Suprapubic skin (tissue), 4 donors: ENCODE measurements around the gene RSBN1L. TPM values are rescaled to one million over a fixed set of nuclear protein-coding genes. Genes with fewer than 3 reads are reported as not detected.

ENCODE experiments used
- DNase-seq, 2 donors: peaks; one replicate each; pipeline ENCODE4 v3.0.0-alpha.2; 2019; ENCODE audit warnings: low spot score in 2 of 2
- H3K27ac ChIP-seq: fragments of 200-600 bp; sonication (generic); one replicate; pipeline ENCODE4 v1.5.1; 2019
- H3K27me3 ChIP-seq: fragments of 200-600 bp; sonication (generic); one replicate; pipeline ENCODE4 v1.5.1; 2019
- H3K36me3 ChIP-seq: fragments of 200-600 bp; sonication (generic); one replicate; pipeline ENCODE4 v1.5.1; 2019
- H3K4me1 ChIP-seq: fragments of 200-600 bp; sonication (generic); one replicate; pipeline ENCODE4 v1.5.1; 2019
- H3K4me3 ChIP-seq: fragments of 200-600 bp; sonication (generic); one replicate; pipeline ENCODE4 v1.5.1; 2019; ENCODE audit warnings: mild to moderate bottlenecking
- H3K9me3 ChIP-seq: fragments of 200-600 bp; sonication (generic); one replicate; pipeline ENCODE4 v1.5.1; 2019
- EP300 ChIP-seq: sonication (generic); formaldehyde crosslinking; IDR thresholded peaks from one replicate; pipeline ENCODE4 v1.6.1; 2017; ENCODE audit warnings: antibody characterized with exemption
- POLR2A ChIP-seq, 2 donors: fragments of 450-650 bp; IDR thresholded peaks; one replicate each; pipeline ENCODE4 v1.6.1; 2017; ENCODE audit warnings: antibody characterized with exemption in 2 of 2, mild to moderate bottlenecking in 2 of 2, moderate library complexity in 2 of 2
- POLR2AphosphoS5 ChIP-seq, 3 donors: sonication (generic); formaldehyde crosslinking; IDR thresholded peaks; one replicate each; pipeline ENCODE4 v1.6.1; 2017; ENCODE audit warnings: antibody characterized with exemption in 3 of 3
- WGBS: methylation state at CpG from one replicate; pipeline ENCODE4 v1.1.5; 2018; 5-methylcytosine and 5-hydroxymethylcytosine counted together
- total RNA-seq, 4 donors: library from RNA; depleted of rRNA; stranded (reverse); fragments of >200 nt; gene quantifications; one replicate each; pipeline ENCODE4 v1.1.0, GENCODE V29; 2016
- TF ChIP-seq, protein P1 (sequence below), 2 donors: fragments of 200-600 bp in 1 of 2; fragments of 450-650 bp in 1 of 2; sonication (generic) in 1 of 2; IDR thresholded peaks; one replicate each; pipeline ENCODE4 v1.5.1; 2016 to 2019; ENCODE audit warnings: antibody characterized with exemption in 2 of 2, mild to moderate bottlenecking in 1 of 2, moderate library complexity in 1 of 2

The RSBN1L gene
- total RNA-seq, 4 donors from 2014 or later = 17.1 to 19.7 (median 18.3) TPM

- no peak overlapping the region for H3K4me3 ChIP-seq
- peaks cover 12% of the 10 kb centered on the region for H3K36me3 ChIP-seq
- no peaks in the 10 kb centered on the region for H3K4me1 ChIP-seq
- TF ChIP-seq, protein P1, sequence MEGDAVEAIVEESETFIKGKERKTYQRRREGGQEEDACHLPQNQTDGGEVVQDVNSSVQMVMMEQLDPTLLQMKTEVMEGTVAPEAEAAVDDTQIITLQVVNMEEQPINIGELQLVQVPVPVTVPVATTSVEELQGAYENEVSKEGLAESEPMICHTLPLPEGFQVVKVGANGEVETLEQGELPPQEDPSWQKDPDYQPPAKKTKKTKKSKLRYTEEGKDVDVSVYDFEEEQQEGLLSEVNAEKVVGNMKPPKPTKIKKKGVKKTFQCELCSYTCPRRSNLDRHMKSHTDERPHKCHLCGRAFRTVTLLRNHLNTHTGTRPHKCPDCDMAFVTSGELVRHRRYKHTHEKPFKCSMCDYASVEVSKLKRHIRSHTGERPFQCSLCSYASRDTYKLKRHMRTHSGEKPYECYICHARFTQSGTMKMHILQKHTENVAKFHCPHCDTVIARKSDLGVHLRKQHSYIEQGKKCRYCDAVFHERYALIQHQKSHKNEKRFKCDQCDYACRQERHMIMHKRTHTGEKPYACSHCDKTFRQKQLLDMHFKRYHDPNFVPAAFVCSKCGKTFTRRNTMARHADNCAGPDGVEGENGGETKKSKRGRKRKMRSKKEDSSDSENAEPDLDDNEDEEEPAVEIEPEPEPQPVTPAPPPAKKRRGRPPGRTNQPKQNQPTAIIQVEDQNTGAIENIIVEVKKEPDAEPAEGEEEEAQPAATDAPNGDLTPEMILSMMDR (IDR thresholded peaks at IDR 0.05) = no peak
- no peak for TF ChIP-seq POLR2A (IDR thresholded peaks at IDR 0.05)
- TF ChIP-seq POLR2AphosphoS5 (IDR thresholded peaks at IDR 0.05) = no peak
- TF ChIP-seq EP300 = no peak
- H3K9me3 ChIP-seq = no peaks in the 10 kb centered on the region
- WGBS = 100% methylated on average over 1 of the region's 1 CpG
- H3K27me3 ChIP-seq = no peaks in the 10 kb centered on the region
- no peak overlapping the region for H3K27ac ChIP-seq
- DNase-seq = no peak
These were observed 47.3 kb downstream of the RSBN1L start for GRCh38 chr7:77743518-77743917.

DNA sequence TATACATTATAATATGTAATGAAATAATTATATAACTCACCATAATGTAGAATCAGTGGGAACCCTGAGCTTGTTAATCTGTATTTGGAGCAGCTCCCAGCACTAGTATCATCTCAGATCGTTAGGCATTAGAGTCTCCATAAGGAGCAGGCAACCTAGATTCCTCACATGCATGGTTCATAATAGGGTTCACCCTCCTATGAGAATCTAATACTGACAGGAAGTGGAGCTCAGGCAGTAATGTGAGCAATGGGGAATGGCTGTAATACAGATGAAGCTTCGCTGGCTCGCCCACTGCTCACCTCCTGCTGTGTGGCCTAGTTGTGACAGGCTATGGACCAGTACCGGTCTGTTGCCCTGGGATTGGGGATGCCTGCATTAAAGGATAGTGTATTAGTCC lies 49.5 kb downstream of the RSBN1L start:
- Histone ChIP-seq H3K27me3 (no peaks in the 10 kb centered on the region), H3K4me1 (no peaks in the 10 kb centered on the region), H3K4me3 (no peak overlapping the region), H3K36me3 (peaks cover 18% of the 10 kb centered on the region), H3K27ac (no peak overlapping the region), H3K9me3 (no peaks in the 10 kb centered on the region)
- DNase-seq = no peak
- 98% methylated on average over 4 of the region's 4 CpGs for WGBS
- TF ChIP-seq POLR2AphosphoS5 (IDR thresholded peaks at IDR 0.05) (no peak), POLR2A (IDR thresholded peaks at IDR 0.05) (no peak), EP300 (no peak)
- TF ChIP-seq, protein P1 (IDR thresholded peaks at IDR 0.05) = no peak

GRCh38 chr7:77746164-77746823 lies 50.0 kb downstream of the RSBN1L start:
- no peaks in the 10 kb centered on the region for H3K27me3 ChIP-seq
- WGBS = 95% methylated on average over 6 of the region's 6 CpGs
- no peak overlapping the region for H3K27ac ChIP-seq
- DNase-seq = no peak
- H3K4me3 ChIP-seq = no peak overlapping the region
- peaks cover 23% of the 10 kb centered on the region for H3K36me3 ChIP-seq
- H3K9me3 ChIP-seq = no peaks in the 10 kb centered on the region
- no peaks in the 10 kb centered on the region for H3K4me1 ChIP-seq
- TF ChIP-seq EP300 (no peak), POLR2A (IDR thresholded peaks at IDR 0.05) (no peak), POLR2AphosphoS5 (IDR thresholded peaks at IDR 0.05) (no peak)
- TF ChIP-seq, protein P1 (IDR thresholded peaks at IDR 0.05) = no peak

GRCh38 chr7:77746824-77747165 lies 50.5 kb downstream of the RSBN1L start:
- H3K36me3 ChIP-seq = peaks cover 23% of the 10 kb centered on the region
- peaks cover 3% of the 10 kb centered on the region for H3K4me1 ChIP-seq
- no peak overlapping the region for H3K27ac ChIP-seq
- no peak for DNase-seq
- 96% methylated on average over 2 of the region's 2 CpGs for WGBS
- H3K27me3 ChIP-seq = no peaks in the 10 kb centered on the region
- no peaks in the 10 kb centered on the region for H3K9me3 ChIP-seq
- TF ChIP-seq POLR2A (IDR thresholded peaks at IDR 0.05) (no peak), EP300 (no peak), POLR2AphosphoS5 (IDR thresholded peaks at IDR 0.05) (no peak)
- TF ChIP-seq, protein P1 (IDR thresholded peaks at IDR 0.05) = no peak
- no peak overlapping the region for H3K4me3 ChIP-seq

GRCh38 chr7:77747178-77747577 lies 50.9 kb downstream of the RSBN1L start:
- 68% methylated on average over 2 of the region's 2 CpGs for WGBS
- DNase-seq = no peak
- TF ChIP-seq POLR2AphosphoS5 (IDR thresholded peaks at IDR 0.05) (no peak), EP300 (no peak), POLR2A (IDR thresholded peaks at IDR 0.05) (no peak)
- TF ChIP-seq, protein P1 (IDR thresholded peaks at IDR 0.05) = no peak
- H3K27ac ChIP-seq = no peak overlapping the region
- H3K4me1 ChIP-seq = peaks cover 7% of the 10 kb centered on the region
- H3K4me3 ChIP-seq = no peak overlapping the region
- H3K36me3 ChIP-seq = peaks cover 23% of the 10 kb centered on the region
- no peaks in the 10 kb centered on the region for H3K9me3 ChIP-seq
- H3K27me3 ChIP-seq = no peaks in the 10 kb centered on the region
